CD4-positive, alpha-beta T cell treated with Interleukin-21 for 1 hour (primary cell): Measurements from ENCODE around the gene IL4.
A peak's percentile ranks its signal among the peaks of the same experiment; 100 is the strongest.

Source experiments
- DNase-seq: peaks from one replicate; pipeline ENCODE4 v3.0.0-alpha.2; 2020

IL4 gene

GRCh38 chr5:132674671-132675506 lies 1.1 kb downstream of the IL4 start:
- peak; percentile 21 for DNase-seq

GRCh38 chr5:132675936-132676689 lies 2.3 kb downstream of the IL4 start:
- no peak for DNase-seq

DNA sequence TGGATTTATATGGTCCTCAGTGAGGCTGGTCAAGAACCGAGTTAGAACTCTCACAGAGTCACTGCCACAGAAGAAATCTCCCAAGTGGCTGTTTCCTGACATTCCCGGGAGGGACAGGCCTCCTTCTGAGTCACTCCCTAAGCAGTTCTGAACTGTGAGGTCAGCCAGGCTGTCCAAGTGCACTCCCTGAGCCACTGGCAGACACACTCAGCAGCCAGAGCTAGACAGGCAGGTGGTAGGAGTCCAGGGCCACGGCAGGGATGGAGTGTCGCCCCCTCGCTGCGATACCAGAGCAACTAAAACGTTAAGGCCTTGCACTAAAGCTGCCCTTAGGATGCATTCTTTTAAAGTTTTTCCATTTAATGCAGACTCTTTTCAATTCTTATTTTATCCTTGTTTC lies 3.4 kb downstream of the IL4 start:
- no peak for DNase-seq

GRCh38 chr5:132677682-132678400 lies 4.1 kb downstream of the IL4 start:
- no peak for DNase-seq

DNA sequence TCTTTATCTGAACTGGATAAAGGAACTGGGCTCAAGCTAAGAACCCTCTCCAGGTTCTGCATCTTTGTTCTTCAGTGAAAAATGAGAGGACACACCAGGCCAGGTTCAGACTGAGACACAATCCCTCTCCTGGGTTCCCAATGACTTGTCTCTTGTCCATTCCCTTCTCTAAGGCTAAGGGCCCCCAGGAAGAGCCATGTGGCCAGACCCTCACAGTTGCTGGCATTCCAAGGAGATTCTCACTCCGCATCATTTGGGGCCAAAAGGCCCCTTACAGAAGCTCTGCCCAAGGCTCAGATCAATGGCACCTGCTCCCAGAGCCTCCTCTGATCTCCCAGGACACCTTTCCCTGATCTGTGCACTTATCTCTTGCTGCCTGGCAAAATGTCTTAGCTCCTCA lies 4.9 kb downstream of the IL4 start:
- no peak for DNase-seq

DNA sequence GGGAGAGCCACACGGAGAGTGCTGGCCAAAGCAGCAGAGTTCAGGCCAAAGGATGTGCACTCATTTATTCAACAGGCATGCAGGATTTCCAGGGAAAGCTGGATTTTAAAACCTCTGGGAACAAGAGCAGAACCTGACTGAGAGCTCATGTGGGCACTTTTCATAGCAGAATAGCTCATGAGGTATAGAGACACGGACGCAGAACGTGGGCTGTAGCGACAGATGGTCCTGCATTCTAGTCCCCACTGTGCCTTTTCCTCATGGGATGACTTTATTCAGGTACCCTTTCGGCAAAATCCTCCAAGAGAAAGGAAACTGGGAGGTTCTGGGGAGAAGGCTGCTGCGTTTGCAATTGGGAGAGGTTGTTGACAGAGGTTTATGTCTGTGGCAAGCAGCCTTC lies 5.4 kb downstream of the IL4 start:
- no peak for DNase-seq

- DNase-seq, result no peak
These were observed 6.1 kb downstream of the IL4 start for GRCh38 chr5:132679717-132680380.

DNA sequence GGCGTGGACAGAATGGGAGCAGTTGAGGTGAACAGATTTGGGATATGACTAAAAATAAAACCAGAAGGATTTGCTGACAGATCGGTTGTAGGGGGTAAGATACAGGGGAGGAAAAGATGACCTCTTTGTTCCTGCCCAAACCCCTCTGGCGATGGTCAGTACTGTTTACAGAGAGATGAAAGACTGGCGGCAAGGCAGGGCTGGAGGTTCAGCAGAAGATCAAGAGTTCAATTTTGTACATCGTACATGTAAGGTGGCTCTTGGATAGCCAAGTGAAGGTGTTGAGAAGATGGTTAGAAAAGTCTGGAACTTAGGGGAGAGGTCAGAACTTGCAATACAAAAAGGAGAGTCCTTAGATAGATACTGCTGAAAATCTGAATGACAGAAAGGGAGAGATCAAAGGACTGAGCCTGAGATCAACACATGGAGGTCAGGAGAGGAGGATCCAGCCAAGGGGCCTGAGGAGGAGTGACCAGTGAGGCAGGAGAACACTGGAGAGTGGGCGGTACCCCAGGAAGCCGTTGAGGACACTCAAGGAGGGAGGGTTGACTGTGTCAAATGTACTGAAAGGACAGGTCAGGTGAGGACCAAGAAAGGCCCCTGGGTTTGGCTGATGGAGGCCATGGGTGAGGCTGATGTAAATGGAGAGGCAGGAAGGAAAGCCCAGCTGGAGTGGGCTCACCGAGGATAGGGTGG lies 7.1 kb downstream of the IL4 start:
- no peak for DNase-seq

DNA sequence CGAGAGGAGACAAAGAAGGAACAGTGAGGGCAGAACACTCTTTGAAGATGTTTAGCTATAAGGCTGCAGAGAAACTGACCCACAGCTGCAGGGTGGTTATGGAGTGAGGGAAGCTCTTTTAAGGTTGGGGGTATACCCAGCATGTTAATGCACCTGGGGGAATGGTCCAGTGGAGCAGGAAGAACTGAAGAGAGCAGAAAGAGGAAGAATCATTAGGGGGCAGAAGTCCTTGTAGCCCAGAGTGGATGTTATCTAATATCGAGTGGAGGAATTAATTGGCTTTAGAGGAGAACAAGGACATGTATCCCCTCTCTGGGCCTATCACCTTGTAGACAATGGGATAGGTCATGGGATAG lies 7.7 kb downstream of the IL4 start:
- no peak for DNase-seq

GRCh38 chr5:132681983-132682382 lies 8.2 kb downstream of the IL4 start:
- DNase-seq, result no peak

DNA sequence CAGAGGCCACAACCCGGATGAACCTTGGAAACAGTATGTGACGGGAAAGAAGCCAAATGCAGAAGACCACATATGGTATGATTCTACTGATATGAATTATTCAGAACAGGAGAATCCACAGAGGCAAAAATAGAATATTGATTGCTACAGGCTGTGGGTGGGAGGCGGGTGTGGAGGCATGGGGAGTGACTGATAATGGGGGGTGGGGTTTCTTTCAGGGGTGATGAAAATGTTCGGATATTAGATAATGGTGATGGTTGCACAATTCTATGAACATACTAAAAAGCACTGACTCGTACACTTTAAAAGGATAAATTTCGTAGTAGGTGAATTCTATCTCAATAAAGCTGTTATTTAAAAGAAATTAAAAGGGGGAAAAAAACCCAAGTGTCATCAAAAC lies 10.7 kb downstream of the IL4 start:
- no peak for DNase-seq

- DNase-seq, result no peak
These were observed 11.3 kb downstream of the IL4 start for GRCh38 chr5:132684922-132685720.

DNA sequence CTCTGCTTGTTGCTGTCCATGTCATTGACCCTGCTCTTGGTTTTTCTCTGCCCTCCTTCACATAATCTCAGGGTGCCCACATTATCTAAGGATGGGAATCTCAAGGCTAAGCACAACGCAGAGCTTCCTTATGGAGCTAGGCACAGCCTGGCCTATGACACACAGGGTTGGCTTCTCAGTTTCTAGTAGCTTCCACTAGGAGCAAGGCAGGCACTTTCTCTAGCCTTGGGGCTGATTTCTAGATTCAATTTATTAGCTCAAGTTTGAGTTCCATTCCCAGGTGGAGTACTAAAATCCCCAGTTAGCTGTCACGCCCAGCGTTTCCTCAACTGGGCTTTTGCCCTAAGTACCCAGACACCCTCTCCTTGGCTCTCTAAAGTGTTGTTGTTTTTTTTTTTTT lies 12.4 kb downstream of the IL4 start:
- DNase-seq, result no peak

DNA sequence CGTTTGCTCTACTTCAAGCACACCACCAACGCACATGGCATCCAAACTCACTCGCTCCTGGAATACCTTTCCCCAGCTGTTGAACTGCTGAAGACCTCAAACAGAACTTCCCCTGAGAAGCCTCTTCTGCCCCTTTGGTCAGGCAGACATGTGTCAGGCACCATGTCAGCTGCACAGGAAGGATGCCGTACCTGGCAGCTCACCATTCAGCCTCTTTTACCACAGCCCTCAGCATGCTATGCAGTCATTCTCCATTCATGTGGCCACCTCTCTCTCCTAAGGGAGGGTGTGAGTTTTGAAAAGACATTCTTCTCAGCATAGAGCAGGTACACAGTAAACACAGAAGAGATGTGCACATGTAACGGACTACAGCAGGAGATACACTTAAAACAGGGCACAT lies 14.2 kb downstream of the IL4 start:
- peak; percentile 44 for DNase-seq

DNA sequence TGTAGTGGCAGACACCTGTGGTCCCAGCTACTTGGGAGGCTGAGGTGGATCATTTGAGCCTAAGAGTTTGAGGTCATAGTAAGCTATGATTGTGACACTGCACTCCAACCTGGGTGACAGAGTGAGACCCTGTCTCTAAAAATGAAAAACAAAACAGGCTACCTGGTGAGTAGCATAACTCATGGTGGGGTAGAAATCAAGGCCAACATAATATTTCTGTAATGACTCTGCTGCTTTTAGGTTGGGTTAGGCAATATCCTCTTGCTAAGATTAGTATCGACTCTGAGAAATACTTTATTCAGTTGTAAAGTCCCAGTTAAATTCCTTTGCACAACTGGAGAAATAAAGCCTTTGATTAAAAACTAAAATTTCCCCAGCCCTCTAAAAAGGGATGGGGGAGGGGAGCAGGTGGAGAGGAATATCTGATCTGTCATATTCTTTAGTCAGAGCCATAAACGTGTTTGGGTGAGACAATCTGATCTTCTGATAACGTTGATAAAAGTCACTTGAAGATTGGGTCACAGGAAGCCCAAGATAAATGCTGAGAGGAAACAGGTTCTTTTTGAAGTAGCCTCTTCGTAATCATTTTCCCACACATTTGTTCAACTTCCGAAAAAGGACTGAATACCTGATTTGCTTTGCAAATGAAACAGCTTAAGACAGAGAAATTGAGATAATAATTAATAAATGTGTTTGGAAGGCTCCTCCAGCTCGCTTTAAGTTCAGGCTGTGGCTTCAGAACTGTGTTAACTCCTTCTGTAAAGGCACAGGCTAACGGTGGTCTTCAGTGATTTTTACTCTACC lies 14.9 kb downstream of the IL4 start:
- DNase-seq, result peak; percentile 54

GRCh38 chr5:132689513-132689912 lies 15.7 kb downstream of the IL4 start:
- DNase-seq, result no peak

GRCh38 chr5:132690156-132690555 lies 16.4 kb downstream of the IL4 start:
- no peak for DNase-seq

DNA sequence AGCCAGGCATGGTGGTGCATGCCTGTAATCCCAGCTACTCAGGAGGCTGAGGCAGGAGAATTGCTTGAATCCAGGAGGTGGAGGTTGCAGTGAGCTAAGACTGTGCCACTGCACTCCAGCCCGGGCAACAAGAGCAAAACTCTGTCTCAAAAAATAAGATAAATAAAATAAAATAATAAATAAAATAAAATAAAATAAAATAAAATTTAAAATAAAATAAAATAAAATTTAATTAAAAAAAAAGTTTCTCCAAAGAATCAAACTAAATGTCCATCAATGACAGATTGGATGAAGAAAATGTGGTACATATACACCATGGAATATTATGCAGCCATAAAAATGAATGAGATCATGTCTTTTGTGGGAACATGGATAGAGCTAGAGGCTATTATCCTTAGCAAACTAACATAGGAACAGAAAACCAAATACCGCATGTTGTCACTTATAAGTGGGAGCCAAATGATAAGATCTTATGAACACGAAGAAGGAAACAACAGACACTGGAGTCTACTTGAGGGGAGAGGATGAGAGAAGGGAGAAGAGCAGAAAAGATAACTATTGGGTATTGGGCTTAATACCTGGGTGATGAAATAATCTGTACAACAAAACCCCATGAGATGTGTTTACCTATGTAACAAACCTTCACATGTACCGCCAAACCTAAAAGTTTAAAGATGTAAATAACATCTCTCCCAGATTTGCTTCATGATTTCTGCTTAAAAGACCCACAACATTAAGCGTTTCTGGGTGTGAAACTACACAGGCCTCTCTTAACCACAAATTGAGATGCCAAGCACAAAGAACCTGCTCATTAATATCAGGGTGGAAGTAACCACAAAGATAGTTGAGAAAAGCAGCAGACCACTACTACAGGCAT lies 18.2 kb downstream of the IL4 start:
- peak; percentile 11 for DNase-seq

DNA sequence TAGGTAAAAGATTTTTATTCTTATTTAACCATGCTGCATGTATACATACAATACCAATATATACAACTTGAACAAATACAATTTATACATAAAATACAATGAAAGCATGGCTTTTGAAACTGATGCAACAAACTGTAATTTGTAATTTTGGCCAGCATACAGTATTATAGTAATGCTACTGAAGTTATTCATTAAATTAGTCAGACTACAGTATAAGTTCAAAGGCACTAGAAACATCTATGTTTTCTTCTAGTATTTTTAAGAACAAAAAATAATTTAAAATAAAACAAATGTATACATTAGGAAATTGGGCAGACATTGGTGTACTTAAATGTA lies 18.8 kb downstream of the IL4 start:
- DNase-seq, result no peak

DNA sequence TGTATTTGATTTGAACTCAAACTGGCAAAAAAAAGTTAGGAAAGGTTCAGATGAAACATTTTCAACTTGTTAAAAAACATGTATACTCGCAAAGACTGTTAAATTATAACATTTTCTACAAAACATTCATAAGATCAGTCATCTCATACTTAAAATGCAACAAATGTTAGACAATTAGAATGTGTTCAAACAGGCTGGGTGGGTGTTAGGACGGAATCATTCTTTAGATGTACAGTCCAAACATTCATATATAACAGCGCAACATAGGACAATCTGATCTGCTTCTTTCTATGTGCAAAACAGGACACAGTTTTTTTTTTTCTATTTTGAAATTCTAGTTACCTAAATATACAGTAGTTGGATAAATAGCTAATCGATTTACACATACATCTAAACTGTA lies 22.2 kb downstream of the IL4 start:
- no peak for DNase-seq
